IMR-90 (cell line): ENCODE results near the gene C12orf57. TPM values are rescaled to one million over a fixed set of nuclear protein-coding genes. Genes with fewer than 3 reads are reported as not detected.

ENCODE experiments used
- ATAC-seq: fragments of 200-7000 bp; cut with Tn5 transposase; 2 replicates; pipeline ENCODE4 v1.9.1; 2020; ENCODE audit warnings: low read depth, mild to moderate bottlenecking, moderate library complexity
- BruUV-seq: library from RNA; stranded (reverse); fragments of 400-500 nt; replicated peaks from 2 replicates; lab custom pipeline; 2021; lab: Mats Ljungman, UMichigan
- CTCF ChIA-PET: fragments of 300-600 bp; formaldehyde crosslinking; extraction: SDS; loops from one replicate; lab custom pipeline; 2021; ENCODE audit warnings: antibody characterized with exemption; lab: Yijun Ruan, JAX
- POLR2A ChIA-PET: fragments of 300-600 bp; sonication (Branson Sonifier 250); formaldehyde crosslinking; loops from one replicate; lab custom pipeline; 2022; ENCODE audit warnings: antibody characterized with exemption; ENCODE audit not compliant: unreplicated experiment; lab: Charles Lee
- DNase-seq: peaks from one replicate; pipeline ENCODE4 v3.0.0; 2013
- H2AFZ ChIP-seq: replicated peaks from 2 replicates; pipeline ENCODE3; 2013; ENCODE audit warnings: low read length, mild to moderate bottlenecking; ENCODE audit not compliant: poor library complexity
- H2AK5ac ChIP-seq: 2 replicates; pipeline ENCODE4 v1.6.1; 2013; ENCODE audit warnings: low read depth, low read length, inconsistent platforms
- H2AK9ac ChIP-seq: replicated peaks from 2 replicates; pipeline ENCODE3; 2013; ENCODE audit warnings: mild to moderate bottlenecking, low read depth, low read length, moderate library complexity; ENCODE audit not compliant: poor library complexity
- H2BK120ac ChIP-seq: 2 replicates; pipeline ENCODE4 v1.6.1; 2013; ENCODE audit warnings: low read depth, low read length, inconsistent platforms
- H2BK15ac ChIP-seq: 3 replicates; pipeline ENCODE4 v1.6.1; 2013; ENCODE audit warnings: low read depth, low read length, inconsistent platforms
- H2BK20ac ChIP-seq: 2 replicates; pipeline ENCODE4 v1.6.1; 2013; ENCODE audit warnings: low read depth, mild to moderate bottlenecking, inconsistent platforms, low read length, moderate library complexity
- H2BK5ac ChIP-seq: 2 replicates; pipeline ENCODE4 v1.6.1; 2013; ENCODE audit warnings: mild to moderate bottlenecking, low read depth, low read length, inconsistent platforms; ENCODE audit not compliant: poor library complexity, severe bottlenecking
- H3K14ac ChIP-seq: replicated peaks from 2 replicates; pipeline ENCODE4 v1.6.1; 2013; ENCODE audit warnings: low read depth, low read length, inconsistent platforms
- H3K18ac ChIP-seq: 2 replicates; pipeline ENCODE4 v1.6.1; 2013; ENCODE audit warnings: low read depth, low read length, control low read depth
- H3K23ac ChIP-seq: 2 replicates; pipeline ENCODE4 v1.6.1; 2013; ENCODE audit warnings: low read depth, low read length, inconsistent platforms
- H3K27ac ChIP-seq: 2 replicates; pipeline ENCODE4 v1.5.1; 2013; ENCODE audit warnings: mild to moderate bottlenecking, control low read depth, low read length; ENCODE audit not compliant: insufficient read depth
- H3K27me3 ChIP-seq: 2 replicates; pipeline ENCODE4 v1.6.1; 2013; ENCODE audit warnings: low read length; ENCODE audit not compliant: control insufficient read depth, insufficient read depth
- H3K36me3 ChIP-seq: 2 replicates; pipeline ENCODE4 v1.6.1; 2013; ENCODE audit warnings: low read length, mixed read lengths; ENCODE audit not compliant: control insufficient read depth, insufficient read depth
- H3K4ac ChIP-seq: 2 replicates; pipeline ENCODE4 v1.6.1; 2013; ENCODE audit warnings: low read depth, low read length, inconsistent platforms
- H3K4me1 ChIP-seq: 2 replicates; pipeline ENCODE4 v1.6.1; 2013; ENCODE audit warnings: low read length, mixed read lengths; ENCODE audit not compliant: control insufficient read depth, insufficient read depth
- H3K4me2 ChIP-seq: 2 replicates; pipeline ENCODE4 v1.6.1; 2013; ENCODE audit warnings: low read depth, mild to moderate bottlenecking, control low read depth, low read length, moderate library complexity
- H3K4me3 ChIP-seq: 2 replicates; pipeline ENCODE4 v1.5.1; 2013; ENCODE audit warnings: low read depth, mild to moderate bottlenecking, control low read depth, low read length, moderate library complexity; ENCODE audit not compliant: insufficient read depth
- H3K56ac ChIP-seq: 2 replicates; pipeline ENCODE4 v1.6.1; 2013; ENCODE audit warnings: low read length, inconsistent platforms; ENCODE audit not compliant: insufficient read depth; ENCODE audit errors: extremely low read depth
- H3K79me1 ChIP-seq, 2 experiments: 2 replicates each; pipeline ENCODE4 v1.6.1; 2013; ENCODE audit warnings: low read length in 2 of 2, inconsistent platforms in 1 of 2, low read depth in 1 of 2
- H3K9ac ChIP-seq: 2 replicates; pipeline ENCODE4 v1.6.1; 2013; ENCODE audit warnings: low read depth, low read length, control low read depth
- H3K9me1 ChIP-seq: 2 replicates; pipeline ENCODE4 v1.6.1; 2013; ENCODE audit warnings: low read length, inconsistent platforms; ENCODE audit not compliant: insufficient read depth
- H3K9me3 ChIP-seq: 2 replicates; pipeline ENCODE4 v1.6.1; 2013; ENCODE audit warnings: low read length; ENCODE audit not compliant: control insufficient read depth, insufficient read depth
- H4K20me1 ChIP-seq: 2 replicates; pipeline ENCODE4 v1.6.1; 2013; ENCODE audit warnings: low read length, inconsistent platforms; ENCODE audit not compliant: insufficient read depth
- H4K5ac ChIP-seq: 2 replicates; pipeline ENCODE4 v1.6.1; 2013; ENCODE audit warnings: mild to moderate bottlenecking, low read depth, low read length, control low read depth
- H4K8ac ChIP-seq, 2 experiments: 2 replicates each; pipeline ENCODE4 v1.6.1; 2013; ENCODE audit warnings: low read depth in 2 of 2, low read length in 2 of 2, control low read depth in 1 of 2, inconsistent platforms in 1 of 2
- H4K91ac ChIP-seq: 2 replicates; pipeline ENCODE4 v1.6.1; 2013; ENCODE audit warnings: low read depth, low read length, inconsistent platforms; ENCODE audit not compliant: insufficient read depth
- BHLHE40 ChIP-seq: fragments of 150-350 bp; IDR thresholded peaks from 2 replicates; pipeline ENCODE4 v1.6.1; 2016; ENCODE audit warnings: mild to moderate bottlenecking, low read depth, low read length
- CHD1 ChIP-seq: IDR thresholded peaks from 2 replicates; pipeline ENCODE4 v1.6.1; 2012; ENCODE audit warnings: low read depth, low read length, improper control_type of control experiment
- ELK1 ChIP-seq: fragments of 150-350 bp; IDR thresholded peaks from 2 replicates; pipeline ENCODE4 v1.6.1; 2016; ENCODE audit warnings: low read depth, mild to moderate bottlenecking, low read length, moderate library complexity, borderline replicate concordance
- RAD21 ChIP-seq: IDR thresholded peaks from 2 replicates; pipeline ENCODE4 v1.6.1; 2012; ENCODE audit warnings: low read length, improper control_type of control experiment
- RCOR1 ChIP-seq: IDR thresholded peaks from 2 replicates; pipeline ENCODE4 v1.6.1; 2012; ENCODE audit warnings: mild to moderate bottlenecking, low read length, improper control_type of control experiment; ENCODE audit not compliant: insufficient replicate concordance
- RFX5 ChIP-seq: IDR thresholded peaks from 2 replicates; pipeline ENCODE4 v1.8.0; 2012; ENCODE audit warnings: low read depth, mild to moderate bottlenecking, low read length, moderate library complexity
- WGBS, 2 experiments: methylation state at CpG; one replicate each; pipeline versions ENCODE4 v1.1.5 to v1.1.7; 2013; ENCODE audit warnings: missing lambda C conversion rate in 2 of 2; ENCODE audit not compliant: insufficient read length in 1 of 2; ENCODE audit errors: extremely low coverage in 2 of 2; 5-methylcytosine and 5-hydroxymethylcytosine counted together
- dilution Hi-C: fragments of 300-500 bp; cut with HindIII; formaldehyde crosslinking; loops from one replicate; pipeline ENCODE4 v1.14.3; 2018; ENCODE audit warnings: low sequenced_read_pairs; ENCODE audit not compliant: unreplicated experiment
- in situ Hi-C: fragments of 300-500 bp; cut with MboI; formaldehyde crosslinking; loops from 3 replicates; pipeline ENCODE4 v1.14.3; 2019; ENCODE audit warnings: low sequenced_read_pairs, inconsistent platforms, mixed read lengths
- intact Hi-C: fragments of 100-400 bp; cut with micrococcal nuclease; formaldehyde crosslinking; loops from 2 replicates; pipeline ENCODE4 v1.10.0; 2022
- polyA plus RNA-seq, 3 experiments: library from polyadenylated mRNA; depleted of rRNA; stranded (reverse); fragments of >200 nt; gene quantifications; 2 replicates each; pipeline ENCODE4 v1.2.3, GENCODE V29; 2012; ENCODE audit warnings: low replicate concordance in 1 of 3
- total RNA-seq: library from RNA; depleted of rRNA; stranded (reverse); fragments of >200 nt; gene quantifications from 2 replicates; pipeline ENCODE4 v1.2.3, GENCODE V29; 2012

C12orf57 gene
- total and polyA plus RNA-seq, 2 of the 4 experiments (the other 2 are of a cell fraction), result 238 to 530 TPM

- dilution Hi-C loops (no loop called here), intact Hi-C loops (no loop called here), in situ Hi-C loops (no loop called here)
- H3K14ac ChIP-seq, result no peak overlapping the region
- no peak overlapping the region for H3K9ac ChIP-seq
- no peak overlapping the region for H3K27ac ChIP-seq
- ChIA-PET POLR2A (no interaction called here), CTCF (no interaction called here)
- H3K4ac ChIP-seq, result no peak overlapping the region
- peaks cover 6% of the 10 kb centered on the region; the same call in 1 of the 2 replicates for H3K4me1 ChIP-seq
- H3K27me3 ChIP-seq, result no peaks in the 10 kb centered on the region
- 63% methylated on average over 3 of the region's 20 CpGs; no CpG with 5 or more reads in 1 of the 2 experiments for WGBS, 2 experiments
- ATAC-seq (no peak), DNase-seq (no peak)
- no TSS peak for BruUV-seq
- no peak overlapping the region for H3K4me2 ChIP-seq
- H2BK120ac ChIP-seq, result no peak overlapping the region
- H3K23ac ChIP-seq, result no peak overlapping the region
- H3K36me3 ChIP-seq, result no peaks in the 10 kb centered on the region
- H3K9me3 ChIP-seq, result no peaks in the 10 kb centered on the region
- H4K5ac ChIP-seq, result no peak overlapping the region
- no peak overlapping the region for H3K4me3 ChIP-seq
- no peaks in the 10 kb centered on the region for H3K9me1 ChIP-seq
- H2BK15ac ChIP-seq, result no peak overlapping the region
- TF ChIP-seq RFX5 (no peak), RAD21 (no peak), RCOR1 (no peak), ELK1 (no peak), CHD1 (no peak), BHLHE40 (no peak)
- H2AFZ ChIP-seq, result peak overlapping the region; percentile 41
- H2BK5ac ChIP-seq, result no peak overlapping the region
- H4K8ac ChIP-seq, result no peak overlapping the region
- H2AK5ac ChIP-seq, result no peak overlapping the region; the same call in 1 of the 2 replicates
- no peak overlapping the region for H4K91ac ChIP-seq
- no peak overlapping the region for H3K18ac ChIP-seq
- H2AK9ac ChIP-seq, result no peak overlapping the region
- no peaks in the 10 kb centered on the region for H3K79me1 ChIP-seq
- no peak overlapping the region for H2BK20ac ChIP-seq
- H3K56ac ChIP-seq, result no peak overlapping the region
- no peaks in the 10 kb centered on the region for H4K20me1 ChIP-seq
Measured at GRCh38 chr12:6957151-6957701, 13.4 kb downstream of the C12orf57 start.
